IMR-90 (cell line): ENCODE data around the gene PARVB. TPM values are rescaled to one million over a fixed set of nuclear protein-coding genes. Genes with fewer than 3 reads are reported as not detected.

Experiments used
- ATAC-seq: fragments of 200-7000 bp; cut with Tn5 transposase; 2 replicates; pipeline ENCODE4 v1.9.1; 2020; ENCODE audit warnings: low read depth, mild to moderate bottlenecking, moderate library complexity
- BruUV-seq: library from RNA; stranded (reverse); fragments of 400-500 nt; replicated peaks from 2 replicates; lab custom pipeline; 2021; lab: Mats Ljungman, UMichigan
- CTCF ChIA-PET: fragments of 300-600 bp; formaldehyde crosslinking; extraction: SDS; loops from one replicate; lab custom pipeline; 2021; ENCODE audit warnings: antibody characterized with exemption; lab: Yijun Ruan, JAX
- POLR2A ChIA-PET: fragments of 300-600 bp; sonication (Branson Sonifier 250); formaldehyde crosslinking; loops from one replicate; lab custom pipeline; 2022; ENCODE audit warnings: antibody characterized with exemption; ENCODE audit not compliant: unreplicated experiment; lab: Charles Lee
- DNase-seq: peaks from one replicate; pipeline ENCODE4 v3.0.0; 2013
- H2AFZ ChIP-seq: replicated peaks from 2 replicates; pipeline ENCODE3; 2013; ENCODE audit warnings: low read length, mild to moderate bottlenecking; ENCODE audit not compliant: poor library complexity
- H2AK5ac ChIP-seq: 2 replicates; pipeline ENCODE4 v1.6.1; 2013; ENCODE audit warnings: low read depth, low read length, inconsistent platforms
- H2AK9ac ChIP-seq: replicated peaks from 2 replicates; pipeline ENCODE3; 2013; ENCODE audit warnings: mild to moderate bottlenecking, low read depth, low read length, moderate library complexity; ENCODE audit not compliant: poor library complexity
- H2BK120ac ChIP-seq: 2 replicates; pipeline ENCODE4 v1.6.1; 2013; ENCODE audit warnings: low read depth, low read length, inconsistent platforms
- H2BK15ac ChIP-seq: 3 replicates; pipeline ENCODE4 v1.6.1; 2013; ENCODE audit warnings: low read depth, low read length, inconsistent platforms
- H2BK20ac ChIP-seq: 2 replicates; pipeline ENCODE4 v1.6.1; 2013; ENCODE audit warnings: low read depth, mild to moderate bottlenecking, inconsistent platforms, low read length, moderate library complexity
- H2BK5ac ChIP-seq: 2 replicates; pipeline ENCODE4 v1.6.1; 2013; ENCODE audit warnings: mild to moderate bottlenecking, low read depth, low read length, inconsistent platforms; ENCODE audit not compliant: poor library complexity, severe bottlenecking
- H3K14ac ChIP-seq: replicated peaks from 2 replicates; pipeline ENCODE4 v1.6.1; 2013; ENCODE audit warnings: low read depth, low read length, inconsistent platforms
- H3K18ac ChIP-seq: 2 replicates; pipeline ENCODE4 v1.6.1; 2013; ENCODE audit warnings: low read depth, low read length, control low read depth
- H3K23ac ChIP-seq: 2 replicates; pipeline ENCODE4 v1.6.1; 2013; ENCODE audit warnings: low read depth, low read length, inconsistent platforms
- H3K27ac ChIP-seq: 2 replicates; pipeline ENCODE4 v1.5.1; 2013; ENCODE audit warnings: mild to moderate bottlenecking, control low read depth, low read length; ENCODE audit not compliant: insufficient read depth
- H3K27me3 ChIP-seq: 2 replicates; pipeline ENCODE4 v1.6.1; 2013; ENCODE audit warnings: low read length; ENCODE audit not compliant: control insufficient read depth, insufficient read depth
- H3K36me3 ChIP-seq: 2 replicates; pipeline ENCODE4 v1.6.1; 2013; ENCODE audit warnings: low read length, mixed read lengths; ENCODE audit not compliant: control insufficient read depth, insufficient read depth
- H3K4ac ChIP-seq: 2 replicates; pipeline ENCODE4 v1.6.1; 2013; ENCODE audit warnings: low read depth, low read length, inconsistent platforms
- H3K4me1 ChIP-seq: 2 replicates; pipeline ENCODE4 v1.6.1; 2013; ENCODE audit warnings: low read length, mixed read lengths; ENCODE audit not compliant: control insufficient read depth, insufficient read depth
- H3K4me2 ChIP-seq: 2 replicates; pipeline ENCODE4 v1.6.1; 2013; ENCODE audit warnings: low read depth, mild to moderate bottlenecking, control low read depth, low read length, moderate library complexity
- H3K4me3 ChIP-seq: 2 replicates; pipeline ENCODE4 v1.5.1; 2013; ENCODE audit warnings: low read depth, mild to moderate bottlenecking, control low read depth, low read length, moderate library complexity; ENCODE audit not compliant: insufficient read depth
- H3K56ac ChIP-seq: 2 replicates; pipeline ENCODE4 v1.6.1; 2013; ENCODE audit warnings: low read length, inconsistent platforms; ENCODE audit not compliant: insufficient read depth; ENCODE audit errors: extremely low read depth
- H3K79me1 ChIP-seq, 2 experiments: 2 replicates each; pipeline ENCODE4 v1.6.1; 2013; ENCODE audit warnings: low read length in 2 of 2, inconsistent platforms in 1 of 2, low read depth in 1 of 2
- H3K9ac ChIP-seq: 2 replicates; pipeline ENCODE4 v1.6.1; 2013; ENCODE audit warnings: low read depth, low read length, control low read depth
- H3K9me1 ChIP-seq: 2 replicates; pipeline ENCODE4 v1.6.1; 2013; ENCODE audit warnings: low read length, inconsistent platforms; ENCODE audit not compliant: insufficient read depth
- H3K9me3 ChIP-seq: 2 replicates; pipeline ENCODE4 v1.6.1; 2013; ENCODE audit warnings: low read length; ENCODE audit not compliant: control insufficient read depth, insufficient read depth
- H4K20me1 ChIP-seq: 2 replicates; pipeline ENCODE4 v1.6.1; 2013; ENCODE audit warnings: low read length, inconsistent platforms; ENCODE audit not compliant: insufficient read depth
- H4K5ac ChIP-seq: 2 replicates; pipeline ENCODE4 v1.6.1; 2013; ENCODE audit warnings: mild to moderate bottlenecking, low read depth, low read length, control low read depth
- H4K8ac ChIP-seq, 2 experiments: 2 replicates each; pipeline ENCODE4 v1.6.1; 2013; ENCODE audit warnings: low read depth in 2 of 2, low read length in 2 of 2, control low read depth in 1 of 2, inconsistent platforms in 1 of 2
- H4K91ac ChIP-seq: 2 replicates; pipeline ENCODE4 v1.6.1; 2013; ENCODE audit warnings: low read depth, low read length, inconsistent platforms; ENCODE audit not compliant: insufficient read depth
- CHD1 ChIP-seq: IDR thresholded peaks from 2 replicates; pipeline ENCODE4 v1.6.1; 2012; ENCODE audit warnings: low read depth, low read length, improper control_type of control experiment
- FOS ChIP-seq: fragments of 150-350 bp; IDR thresholded peaks from 2 replicates; pipeline ENCODE4 v1.6.1; 2016; ENCODE audit warnings: low read depth, low read length
- MAFK ChIP-seq: IDR thresholded peaks from 2 replicates; pipeline ENCODE4 v1.6.1; 2012; ENCODE audit warnings: low read depth, low read length, improper control_type of control experiment
- NFE2L2 ChIP-seq: fragments of 150-350 bp; IDR thresholded peaks from 2 replicates; pipeline ENCODE4 v1.6.1; 2016; ENCODE audit warnings: low read depth, mild to moderate bottlenecking, low read length
- POLR2A ChIP-seq: IDR thresholded peaks from 2 replicates; pipeline ENCODE4 v1.6.1; 2012; ENCODE audit warnings: mild to moderate bottlenecking, low read depth, low read length
- RAD21 ChIP-seq: IDR thresholded peaks from 2 replicates; pipeline ENCODE4 v1.6.1; 2012; ENCODE audit warnings: low read length, improper control_type of control experiment
- RFX5 ChIP-seq: IDR thresholded peaks from 2 replicates; pipeline ENCODE4 v1.8.0; 2012; ENCODE audit warnings: low read depth, mild to moderate bottlenecking, low read length, moderate library complexity
- WGBS, 2 experiments: methylation state at CpG; one replicate each; pipeline versions ENCODE4 v1.1.5 to v1.1.7; 2013; ENCODE audit warnings: missing lambda C conversion rate in 2 of 2; ENCODE audit not compliant: insufficient read length in 1 of 2; ENCODE audit errors: extremely low coverage in 2 of 2; 5-methylcytosine and 5-hydroxymethylcytosine counted together
- dilution Hi-C: fragments of 300-500 bp; cut with HindIII; formaldehyde crosslinking; loops from one replicate; pipeline ENCODE4 v1.14.3; 2018; ENCODE audit warnings: low sequenced_read_pairs; ENCODE audit not compliant: unreplicated experiment
- in situ Hi-C: fragments of 300-500 bp; cut with MboI; formaldehyde crosslinking; loops from 3 replicates; pipeline ENCODE4 v1.14.3; 2019; ENCODE audit warnings: low sequenced_read_pairs, inconsistent platforms, mixed read lengths
- intact Hi-C: fragments of 100-400 bp; cut with micrococcal nuclease; formaldehyde crosslinking; loops from 2 replicates; pipeline ENCODE4 v1.10.0; 2022
- polyA plus RNA-seq, 3 experiments: library from polyadenylated mRNA; depleted of rRNA; stranded (reverse); fragments of >200 nt; gene quantifications; 2 replicates each; pipeline ENCODE4 v1.2.3, GENCODE V29; 2012; ENCODE audit warnings: low replicate concordance in 1 of 3
- total RNA-seq: library from RNA; depleted of rRNA; stranded (reverse); fragments of >200 nt; gene quantifications from 2 replicates; pipeline ENCODE4 v1.2.3, GENCODE V29; 2012
- TF ChIP-seq, protein P1 (sequence below): fragments of 150-350 bp; IDR thresholded peaks from 2 replicates; pipeline ENCODE4 v1.6.1; 2017; ENCODE audit warnings: mild to moderate bottlenecking, antibody characterized with exemption, low read length, low read depth

The PARVB gene
- total and polyA plus RNA-seq, 2 of the 4 experiments (the other 2 are of a cell fraction), result 44.3 to 53.9 TPM

DNA sequence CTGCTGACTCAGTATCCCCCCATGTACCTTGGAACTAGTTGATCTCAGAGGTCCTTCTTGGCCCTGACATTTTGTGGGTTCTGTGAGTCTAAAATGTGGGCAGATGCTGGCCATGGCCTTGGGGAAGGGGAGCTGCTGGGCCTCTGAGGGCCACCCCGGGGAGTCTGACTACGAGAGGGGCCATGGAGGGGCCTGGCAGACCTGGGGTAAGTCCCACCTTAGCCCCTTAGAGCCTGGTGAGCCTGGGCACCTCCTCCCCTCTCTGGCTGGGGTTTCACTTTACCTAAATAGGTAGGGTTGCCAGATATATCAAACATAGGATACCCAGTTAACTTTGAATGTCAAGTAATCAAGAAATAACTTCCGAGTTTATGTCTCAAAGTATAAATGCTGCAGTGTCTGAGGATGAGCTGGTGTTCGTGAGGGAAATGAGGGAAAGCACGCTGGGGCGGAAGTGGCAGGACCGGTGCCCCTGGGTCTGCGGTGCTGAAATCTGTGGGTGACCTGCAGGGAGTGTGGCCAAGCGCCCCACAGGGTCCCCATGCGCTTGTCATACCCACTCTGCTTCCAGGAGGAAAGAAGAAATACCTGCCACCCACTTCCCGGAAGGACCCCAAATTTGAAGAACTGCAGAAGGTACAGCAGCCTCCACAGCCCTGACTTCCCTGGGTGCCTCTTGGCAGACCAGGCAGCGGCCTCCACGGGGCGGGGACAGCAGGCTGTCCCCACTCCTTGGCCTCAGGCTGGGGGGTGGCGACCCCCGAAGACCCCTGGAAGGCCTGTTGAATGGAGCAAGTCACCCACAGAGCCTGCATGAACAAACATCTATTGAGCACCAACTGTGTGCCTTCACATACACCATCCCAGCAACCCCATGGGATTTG is 161.4 kb downstream of the PARVB start:
- no peak overlapping the region for H3K4ac ChIP-seq
- no TSS peak for BruUV-seq
- no peak overlapping the region for H2AK9ac ChIP-seq
- ATAC-seq, result no peak
- no peak overlapping the region for H2BK15ac ChIP-seq
- H4K91ac ChIP-seq, result no peak overlapping the region
- no peak overlapping the region for H3K14ac ChIP-seq
- H3K56ac ChIP-seq, result no peak overlapping the region
- H4K5ac ChIP-seq, result no peak overlapping the region
- no peak overlapping the region for H3K18ac ChIP-seq
- in situ Hi-C loops (no loop called here), dilution Hi-C loops (no loop called here), intact Hi-C loops (no loop called here)
- H3K9ac ChIP-seq, result no peak overlapping the region
- H3K9me3 ChIP-seq, result no peaks in the 10 kb centered on the region
- no peaks in the 10 kb centered on the region for H3K4me1 ChIP-seq
- no peaks in the 10 kb centered on the region for H3K79me1 ChIP-seq
- H3K4me2 ChIP-seq, result no peak overlapping the region
- TF ChIP-seq, protein P1, sequence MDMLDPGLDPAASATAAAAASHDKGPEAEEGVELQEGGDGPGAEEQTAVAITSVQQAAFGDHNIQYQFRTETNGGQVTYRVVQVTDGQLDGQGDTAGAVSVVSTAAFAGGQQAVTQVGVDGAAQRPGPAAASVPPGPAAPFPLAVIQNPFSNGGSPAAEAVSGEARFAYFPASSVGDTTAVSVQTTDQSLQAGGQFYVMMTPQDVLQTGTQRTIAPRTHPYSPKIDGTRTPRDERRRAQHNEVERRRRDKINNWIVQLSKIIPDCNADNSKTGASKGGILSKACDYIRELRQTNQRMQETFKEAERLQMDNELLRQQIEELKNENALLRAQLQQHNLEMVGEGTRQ, result no peak
- TF ChIP-seq RAD21, result no peak
- no peak for TF ChIP-seq RFX5
- no peak for TF ChIP-seq CHD1
- TF ChIP-seq MAFK, result no peak
- no peak for TF ChIP-seq NFE2L2
- TF ChIP-seq POLR2A, result no peak
- TF ChIP-seq FOS, result no peak
- no peak overlapping the region for H3K27ac ChIP-seq
- no peak for DNase-seq
- no peaks in the 10 kb centered on the region for H3K9me1 ChIP-seq
- no peak overlapping the region for H2BK5ac ChIP-seq
- ChIA-PET POLR2A (no interaction called here), CTCF (no interaction called here)
- no peak overlapping the region for H3K4me3 ChIP-seq
- H3K27me3 ChIP-seq, result peaks cover 32% of the 10 kb centered on the region
- no peak overlapping the region for H2BK20ac ChIP-seq
- no peak overlapping the region for H4K8ac ChIP-seq
- WGBS, 2 experiments, result 98% methylated on average over 5 of the region's 16 CpGs; no CpG with 5 or more reads in 1 of the 2 experiments
- H3K23ac ChIP-seq, result no peak overlapping the region
- no peaks in the 10 kb centered on the region for H3K36me3 ChIP-seq
- H4K20me1 ChIP-seq, result no peaks in the 10 kb centered on the region; the same call in 1 of the 2 replicates
- no peak overlapping the region for H2BK120ac ChIP-seq
- H2AK5ac ChIP-seq, result no peak overlapping the region
- no peak overlapping the region for H2AFZ ChIP-seq
